ENCODE results near the gene RNASET2.

DNA sequence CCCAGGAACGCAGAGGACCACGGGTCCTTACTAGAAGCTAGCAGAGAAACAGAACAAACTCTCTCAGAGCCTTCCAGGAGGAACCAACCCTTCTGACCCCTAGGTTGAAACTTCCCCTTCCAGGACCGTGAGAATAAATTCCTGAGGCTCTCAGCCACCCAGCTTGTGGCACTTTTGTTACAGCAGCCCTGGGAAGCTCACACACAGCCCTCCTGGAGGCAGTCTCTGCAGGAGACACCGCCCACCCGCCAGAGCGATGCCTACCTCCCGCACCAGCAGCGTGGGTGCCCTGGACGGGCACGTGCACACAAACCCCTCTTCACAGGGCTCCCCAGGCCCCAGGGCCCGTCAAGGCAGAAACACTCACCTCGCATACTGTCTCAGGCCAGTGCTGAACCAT, 4.2 kb downstream of the RNASET2 start:
- TF ChIP-seq, protein P1, sequence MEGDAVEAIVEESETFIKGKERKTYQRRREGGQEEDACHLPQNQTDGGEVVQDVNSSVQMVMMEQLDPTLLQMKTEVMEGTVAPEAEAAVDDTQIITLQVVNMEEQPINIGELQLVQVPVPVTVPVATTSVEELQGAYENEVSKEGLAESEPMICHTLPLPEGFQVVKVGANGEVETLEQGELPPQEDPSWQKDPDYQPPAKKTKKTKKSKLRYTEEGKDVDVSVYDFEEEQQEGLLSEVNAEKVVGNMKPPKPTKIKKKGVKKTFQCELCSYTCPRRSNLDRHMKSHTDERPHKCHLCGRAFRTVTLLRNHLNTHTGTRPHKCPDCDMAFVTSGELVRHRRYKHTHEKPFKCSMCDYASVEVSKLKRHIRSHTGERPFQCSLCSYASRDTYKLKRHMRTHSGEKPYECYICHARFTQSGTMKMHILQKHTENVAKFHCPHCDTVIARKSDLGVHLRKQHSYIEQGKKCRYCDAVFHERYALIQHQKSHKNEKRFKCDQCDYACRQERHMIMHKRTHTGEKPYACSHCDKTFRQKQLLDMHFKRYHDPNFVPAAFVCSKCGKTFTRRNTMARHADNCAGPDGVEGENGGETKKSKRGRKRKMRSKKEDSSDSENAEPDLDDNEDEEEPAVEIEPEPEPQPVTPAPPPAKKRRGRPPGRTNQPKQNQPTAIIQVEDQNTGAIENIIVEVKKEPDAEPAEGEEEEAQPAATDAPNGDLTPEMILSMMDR (IDR thresholded peaks at IDR 0.05), result no peak
- TF ChIP-seq POLR2A (IDR thresholded peaks at IDR 0.05), result no peak

Data from Peyer's patch (tissue), 4 donors.